Thoracic aorta (tissue), 2 donors: ENCODE data around the gene MACF1. TPM values are rescaled to one million over a fixed set of nuclear protein-coding genes. Genes with fewer than 3 reads are reported as not detected.

Source experiments
- ATAC-seq: fragments of 150-250 bp; one replicate; pipeline ENCODE4 v1.8.0; 2017; ENCODE audit warnings: low read depth; ENCODE audit not compliant: insufficient number of reproducible peaks, low FRiP score
- DNase-seq: peaks from one replicate; pipeline ENCODE4 v3.0.0-alpha.2; 2020; ENCODE audit warnings: low spot score
- H3K27ac ChIP-seq, 2 donors: fragments of 200-600 bp; sonication (generic); 1 replicate in 1 of 2; 2 replicates in 1 of 2; pipeline ENCODE4 v1.5.1; 2016; ENCODE audit warnings: mild to moderate bottlenecking in 2 of 2, moderate library complexity in 2 of 2
- H3K27me3 ChIP-seq: fragments of 200-600 bp; sonication (generic); replicated peaks from 2 replicates; pipeline ENCODE4 v1.6.0; 2016; ENCODE audit warnings: mild to moderate bottlenecking; ENCODE audit not compliant: insufficient read depth
- H3K36me3 ChIP-seq: fragments of 200-600 bp; sonication (generic); one replicate; pipeline ENCODE4 v1.5.1; 2016
- H3K4me1 ChIP-seq, 2 donors: fragments of 200-600 bp; sonication (generic); 1 replicate in 1 of 2; 2 replicates in 1 of 2; pipeline versions ENCODE4 v1.5.1 to v1.6.0; 2016; ENCODE audit warnings: low read depth in 2 of 2, mild to moderate bottlenecking in 1 of 2; ENCODE audit not compliant: control insufficient read depth in 1 of 2
- H3K4me3 ChIP-seq: fragments of 200-600 bp; sonication (generic); 2 replicates; pipeline ENCODE4 v1.5.1; 2016; ENCODE audit warnings: mild to moderate bottlenecking
- H3K9me3 ChIP-seq: fragments of 200-600 bp; sonication (generic); 2 replicates; pipeline ENCODE4 v1.5.1; 2016
- total RNA-seq, 2 donors: library from RNA; depleted of rRNA; stranded (reverse); fragments of >200 nt; gene quantifications; one replicate each; pipeline versions ENCODE4 v1.1.0 to v1.2.3, GENCODE V29; 2016
- TF ChIP-seq, protein P1 (sequence below): fragments of 200-600 bp; sonication (generic); IDR thresholded peaks from one replicate; pipeline ENCODE4 v1.5.1; 2019; ENCODE audit warnings: antibody characterized with exemption

MACF1 gene
- total RNA-seq, 2 donors from 2014 or later = 604 to 650 TPM

DNA sequence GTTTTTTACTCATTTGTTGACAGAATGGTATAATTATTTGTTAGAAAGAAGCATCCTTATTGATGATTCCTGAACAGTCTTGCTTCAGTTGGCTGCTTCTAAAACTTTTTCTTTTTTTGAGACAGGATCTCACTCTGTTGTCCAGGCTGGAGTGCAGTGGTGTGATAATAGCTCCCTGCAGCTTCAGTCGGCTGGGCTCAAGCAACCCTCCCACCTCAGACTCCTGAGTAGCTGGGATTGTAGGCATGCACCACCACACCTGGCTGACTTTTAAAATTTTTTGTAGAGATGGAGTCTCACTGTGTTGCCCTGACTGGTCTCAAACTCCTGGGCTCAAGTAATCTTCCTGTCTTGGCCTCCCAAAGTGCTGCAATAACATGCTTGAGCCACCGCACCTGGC lies 38.8 kb downstream of the MACF1 start:
- H3K4me3 ChIP-seq = no peak overlapping the region
- TF ChIP-seq, protein P1, sequence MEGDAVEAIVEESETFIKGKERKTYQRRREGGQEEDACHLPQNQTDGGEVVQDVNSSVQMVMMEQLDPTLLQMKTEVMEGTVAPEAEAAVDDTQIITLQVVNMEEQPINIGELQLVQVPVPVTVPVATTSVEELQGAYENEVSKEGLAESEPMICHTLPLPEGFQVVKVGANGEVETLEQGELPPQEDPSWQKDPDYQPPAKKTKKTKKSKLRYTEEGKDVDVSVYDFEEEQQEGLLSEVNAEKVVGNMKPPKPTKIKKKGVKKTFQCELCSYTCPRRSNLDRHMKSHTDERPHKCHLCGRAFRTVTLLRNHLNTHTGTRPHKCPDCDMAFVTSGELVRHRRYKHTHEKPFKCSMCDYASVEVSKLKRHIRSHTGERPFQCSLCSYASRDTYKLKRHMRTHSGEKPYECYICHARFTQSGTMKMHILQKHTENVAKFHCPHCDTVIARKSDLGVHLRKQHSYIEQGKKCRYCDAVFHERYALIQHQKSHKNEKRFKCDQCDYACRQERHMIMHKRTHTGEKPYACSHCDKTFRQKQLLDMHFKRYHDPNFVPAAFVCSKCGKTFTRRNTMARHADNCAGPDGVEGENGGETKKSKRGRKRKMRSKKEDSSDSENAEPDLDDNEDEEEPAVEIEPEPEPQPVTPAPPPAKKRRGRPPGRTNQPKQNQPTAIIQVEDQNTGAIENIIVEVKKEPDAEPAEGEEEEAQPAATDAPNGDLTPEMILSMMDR = no peak

GRCh38 chr1:39250460-39251240 lies 46.2 kb downstream of the MACF1 start:
- no peaks in the 10 kb centered on the region for H3K9me3 ChIP-seq
- no peak for DNase-seq
- H3K4me1 ChIP-seq = peaks cover 12 to 36% of the 10 kb centered on the region in 2 donors
- H3K27ac ChIP-seq = no peak overlapping the region
- TF ChIP-seq, protein P1 = no peak
- H3K4me3 ChIP-seq = no peak overlapping the region
- no peak for ATAC-seq
- no peaks in the 10 kb centered on the region for H3K36me3 ChIP-seq
- H3K27me3 ChIP-seq = no peaks in the 10 kb centered on the region

More for the DNA sequence above, 38.8 kb downstream of the MACF1 start:
- no peak for ATAC-seq
- Histone ChIP-seq H3K9me3 (no peaks in the 10 kb centered on the region), H3K27ac (no peak overlapping the region), H3K4me1 (peaks cover 2 to 9% of the 10 kb centered on the region in 2 donors), H3K27me3 (no peaks in the 10 kb centered on the region), H3K36me3 (no peaks in the 10 kb centered on the region)
- DNase-seq = no peak

GRCh38 chr1:39255222-39255621 lies 50.7 kb downstream of the MACF1 start:
- H3K36me3 ChIP-seq = no peaks in the 10 kb centered on the region
- no peak for DNase-seq

GRCh38 chr1:39258146-39258924 lies 53.8 kb downstream of the MACF1 start:
- DNase-seq (peak; percentile 35), ATAC-seq (no peak)
- TF ChIP-seq, protein P1 = peak; percentile 85
- Histone ChIP-seq H3K36me3 (no peaks in the 10 kb centered on the region), H3K4me1 (peaks cover 8 to 54% of the 10 kb centered on the region in 2 donors), H3K4me3 (no peak overlapping the region), H3K27me3 (no peaks in the 10 kb centered on the region), H3K27ac (peak overlapping the region; percentile 6 to 49), H3K9me3 (no peaks in the 10 kb centered on the region)

More at GRCh38 chr1:39255222-39255621, 50.7 kb downstream of the MACF1 start:
- no peaks in the 10 kb centered on the region for H3K27me3 ChIP-seq
- no peaks in the 10 kb centered on the region for H3K9me3 ChIP-seq
- TF ChIP-seq, protein P1 = no peak
- peak overlapping the region; percentile 14 to 18 for H3K27ac ChIP-seq
- peaks cover 13 to 50% of the 10 kb centered on the region in 2 donors for H3K4me1 ChIP-seq
- ATAC-seq = no peak
- H3K4me3 ChIP-seq = no peak overlapping the region

DNA sequence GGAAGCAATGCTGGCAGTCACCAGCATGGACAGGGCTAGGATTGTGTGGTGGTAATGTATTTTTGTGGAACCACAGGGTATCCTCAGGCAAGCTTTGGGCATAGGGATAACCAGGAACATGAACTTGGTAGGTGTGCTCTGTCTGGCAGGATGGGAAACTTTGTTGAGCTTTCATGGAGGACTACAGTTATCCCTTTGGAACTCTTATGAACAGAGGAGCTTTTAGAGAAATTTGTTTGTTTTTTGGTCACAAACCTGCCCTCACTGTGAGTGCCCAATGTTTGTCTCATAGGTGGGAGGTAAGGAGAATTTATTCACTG lies 54.4 kb downstream of the MACF1 start:
- Histone ChIP-seq H3K27me3 (no peaks in the 10 kb centered on the region), H3K36me3 (no peaks in the 10 kb centered on the region), H3K4me3 (no peak overlapping the region), H3K9me3 (no peaks in the 10 kb centered on the region), H3K4me1 (peaks cover 8 to 50% of the 10 kb centered on the region in 2 donors), H3K27ac (peak overlapping the region; percentile 24 to 49)
- TF ChIP-seq, protein P1 = no peak
- ATAC-seq = no peak
- no peak for DNase-seq
